Hypothalamus (tissue), 51 donors: ENCODE measurements around the gene TRIM37.
A peak's percentile ranks its signal among the peaks of the same experiment; 100 is the strongest.

Experiments used
- DNase-seq, 51 donors: peaks; one replicate each; lab custom pipeline; 2025; lab: John Stamatoyannopoulos, UW

The TRIM37 gene

DNA sequence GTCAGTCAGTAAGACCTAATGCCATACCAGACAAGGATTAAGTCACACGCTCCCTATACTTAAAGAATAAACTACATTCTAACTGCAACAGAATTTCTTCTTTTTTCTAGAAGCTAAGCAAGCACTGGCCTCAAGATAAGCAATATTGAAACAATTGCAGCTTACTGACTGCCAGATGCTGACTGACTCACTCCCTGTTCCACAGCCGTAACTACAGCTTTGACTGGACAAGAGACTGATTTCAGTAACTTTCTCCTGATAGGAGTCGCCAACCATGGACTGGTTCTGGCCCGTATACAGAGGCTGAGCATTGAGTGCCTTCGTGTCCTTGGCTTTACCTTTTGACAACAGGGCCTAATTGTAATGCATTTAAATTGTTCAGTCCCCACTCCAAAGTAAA is 67.9 kb downstream of the TRIM37 start:
- DNase-seq, result no peak

DNA sequence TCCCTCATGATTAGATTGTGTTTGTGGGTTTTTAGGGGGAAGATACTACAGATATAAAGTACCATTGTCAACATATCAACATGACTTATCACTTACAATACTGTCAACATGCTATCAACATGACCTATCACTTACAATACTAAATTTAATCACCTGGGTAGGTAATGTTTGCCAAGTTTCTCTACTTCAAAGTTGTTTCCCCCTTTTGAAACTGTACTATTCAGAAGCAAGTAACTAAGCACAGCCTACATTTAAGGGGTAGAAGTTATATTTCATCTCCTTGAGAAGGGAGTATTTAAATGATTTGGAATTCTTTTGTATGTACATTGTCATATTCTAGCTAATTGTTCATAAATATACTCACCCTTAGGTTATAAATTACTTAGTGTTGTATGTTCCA is 68.7 kb downstream of the TRIM37 start:
- DNase-seq, result no peak

DNA sequence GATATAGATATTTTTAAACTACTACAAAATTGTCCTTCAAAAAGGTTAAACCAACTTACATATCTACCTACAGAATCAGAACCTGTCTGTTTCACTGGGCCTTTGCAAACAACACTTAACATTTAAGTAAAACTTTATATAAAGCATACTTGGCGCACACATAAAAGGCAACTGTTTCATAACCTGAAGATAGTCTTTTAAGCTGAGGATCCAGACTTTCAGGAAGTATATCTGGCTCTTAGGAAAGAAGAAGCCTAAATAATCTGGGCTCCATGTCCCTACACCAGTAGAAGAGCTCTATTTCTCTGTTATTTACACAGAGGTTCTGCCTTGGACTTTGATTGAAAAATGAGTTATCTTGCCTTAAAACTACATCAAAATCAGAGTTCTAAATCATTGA is 75.9 kb downstream of the TRIM37 start:
- no peak for DNase-seq

DNA sequence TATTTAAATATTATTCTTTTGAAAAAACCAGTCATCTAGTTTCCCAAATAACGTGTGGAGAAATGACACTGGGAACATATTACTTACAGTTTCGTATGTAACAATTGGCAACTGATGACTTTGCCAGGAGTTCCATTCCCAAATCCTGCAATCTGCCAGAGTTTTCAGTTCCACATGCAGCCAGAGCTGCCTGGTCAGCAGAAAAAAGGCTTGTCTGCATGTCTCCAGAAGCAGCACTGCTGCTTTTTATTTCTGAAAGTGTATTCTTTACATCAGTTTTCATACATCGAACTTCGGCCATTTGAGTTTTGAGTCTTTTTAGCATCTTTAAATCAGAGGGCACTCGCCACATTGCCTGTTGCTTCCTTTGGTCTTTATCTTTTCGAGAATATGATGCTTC is 78.4 kb downstream of the TRIM37 start:
- no peak for DNase-seq

DNA sequence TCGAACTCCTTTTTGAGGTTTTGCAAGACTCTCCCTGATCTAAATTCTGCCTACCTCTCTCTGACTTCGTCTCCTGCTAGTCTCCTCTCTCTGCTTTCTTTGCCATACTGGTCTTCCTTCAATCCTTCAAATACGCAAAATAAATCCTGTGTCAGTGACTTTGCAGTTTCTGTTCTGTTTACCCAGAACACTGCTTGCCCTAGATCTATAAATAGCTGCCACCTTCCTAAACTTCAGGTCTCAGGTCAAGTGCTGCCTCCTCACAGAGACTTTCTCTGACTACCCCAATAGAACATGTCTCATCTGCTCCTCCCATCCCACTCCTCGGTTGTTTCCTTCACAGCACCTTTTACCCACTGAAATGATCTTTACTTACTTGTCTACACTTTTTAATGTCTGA is 78.9 kb downstream of the TRIM37 start:
- no peak for DNase-seq

DNA sequence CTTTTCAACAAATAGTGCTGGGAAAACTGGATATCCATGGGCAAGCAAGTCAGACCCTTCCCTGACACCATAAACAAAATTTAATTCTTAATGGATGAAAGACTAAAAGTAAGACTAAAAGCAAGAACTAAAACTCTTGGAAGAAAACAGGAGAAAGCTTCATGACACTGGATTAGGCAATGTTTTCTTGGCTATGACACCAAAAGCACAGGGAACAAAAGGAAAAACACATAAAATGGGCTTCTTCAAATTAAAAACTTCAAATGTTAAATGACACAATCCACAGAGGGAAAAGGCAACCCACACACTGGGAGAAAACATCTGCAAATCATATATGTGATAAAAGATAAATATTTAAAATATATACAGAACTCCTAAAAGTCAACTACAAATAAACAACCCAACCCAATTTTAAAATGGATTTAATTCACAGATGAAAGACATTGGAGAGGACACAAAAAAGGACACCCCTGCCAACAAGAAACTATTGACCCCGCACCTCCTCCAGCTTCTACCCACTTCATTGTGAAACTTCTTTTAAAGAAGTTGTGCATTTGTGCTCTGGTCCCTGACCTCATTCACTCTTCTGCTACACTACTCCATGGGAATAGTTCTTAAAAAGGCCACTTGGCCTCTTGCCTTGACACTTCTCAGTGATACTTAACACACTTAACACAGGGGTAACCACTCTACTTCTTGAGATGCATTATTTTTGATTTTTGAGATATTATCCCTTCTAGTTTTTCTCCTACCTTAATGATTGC is 80.3 kb downstream of the TRIM37 start:
- peak in 1 of 51 donors; percentile 20 for DNase-seq

DNA sequence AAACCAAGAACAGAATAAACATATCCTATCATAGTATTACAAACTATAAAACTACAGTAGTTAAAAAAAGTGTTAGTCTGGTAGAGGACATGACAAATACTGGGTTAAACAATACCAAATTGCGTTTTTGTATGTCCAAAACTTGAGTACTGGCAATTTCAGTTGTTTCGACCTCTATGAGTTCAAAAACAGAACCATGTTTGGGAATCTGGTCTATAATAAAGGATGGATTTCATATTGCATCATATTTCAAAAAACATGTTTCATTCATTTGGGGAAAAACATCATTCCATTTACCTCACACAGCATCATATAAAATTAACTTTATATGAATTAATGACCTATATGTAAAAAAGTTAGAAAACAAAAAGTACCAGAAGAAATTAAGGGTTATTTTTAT is 81.8 kb downstream of the TRIM37 start:
- no peak for DNase-seq

DNA sequence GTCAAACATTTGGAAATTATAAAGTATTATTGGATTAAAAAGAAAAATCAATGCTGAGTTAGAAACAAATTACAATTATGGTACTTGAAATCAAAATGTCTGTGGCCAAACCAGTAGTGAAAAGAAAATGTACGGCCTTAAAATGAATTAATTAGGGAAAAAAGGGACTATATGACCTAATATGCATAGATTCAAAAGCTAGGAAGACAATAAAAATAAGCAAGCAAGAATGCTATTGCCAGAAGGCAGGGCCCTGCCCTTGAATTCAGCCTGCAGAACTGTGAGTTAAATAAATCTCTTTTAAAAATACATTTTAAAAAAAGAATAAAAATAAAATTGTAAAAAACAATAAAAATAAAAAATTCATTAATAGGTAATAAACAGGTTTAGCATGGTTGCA is 88.7 kb downstream of the TRIM37 start:
- DNase-seq, result no peak

DNA sequence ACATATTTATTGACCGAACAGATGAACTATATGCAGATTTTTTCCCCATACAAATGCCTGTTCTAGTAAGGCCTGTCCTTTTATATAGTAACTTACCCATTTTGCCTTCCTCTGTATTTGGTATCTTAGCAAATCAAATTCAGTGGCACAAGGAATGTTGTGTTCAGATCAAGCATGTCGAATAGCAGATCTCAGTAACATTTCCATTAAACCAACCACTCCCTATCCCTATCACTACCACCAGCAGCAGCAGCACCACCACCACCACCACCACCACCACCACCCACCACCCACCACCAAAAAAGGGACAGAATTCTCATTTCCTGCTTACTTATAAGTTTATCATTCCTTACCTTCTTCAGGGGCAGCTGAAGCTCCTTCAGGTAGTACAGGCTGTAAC is 94.7 kb downstream of the TRIM37 start:
- DNase-seq, result no peak

DNA sequence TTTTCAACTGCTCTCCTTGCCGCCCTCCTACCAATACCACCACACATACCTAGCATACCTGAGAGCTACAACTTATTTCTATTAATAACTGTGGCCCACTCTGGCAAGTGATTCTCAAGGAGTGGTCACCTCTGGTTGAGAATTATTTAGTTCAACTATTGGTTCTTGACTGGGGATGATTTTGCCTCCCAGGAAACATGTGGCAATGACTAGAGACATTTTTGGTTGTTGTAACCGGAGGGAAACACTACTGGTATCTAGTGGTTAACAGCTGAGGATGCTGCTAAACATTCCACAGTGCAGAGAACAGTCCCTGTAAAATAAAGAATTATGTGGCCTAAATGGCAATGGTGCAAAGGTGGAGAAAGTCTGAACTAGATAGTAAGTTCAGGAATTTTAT is 96.7 kb downstream of the TRIM37 start:
- DNase-seq, result no peak

DNA sequence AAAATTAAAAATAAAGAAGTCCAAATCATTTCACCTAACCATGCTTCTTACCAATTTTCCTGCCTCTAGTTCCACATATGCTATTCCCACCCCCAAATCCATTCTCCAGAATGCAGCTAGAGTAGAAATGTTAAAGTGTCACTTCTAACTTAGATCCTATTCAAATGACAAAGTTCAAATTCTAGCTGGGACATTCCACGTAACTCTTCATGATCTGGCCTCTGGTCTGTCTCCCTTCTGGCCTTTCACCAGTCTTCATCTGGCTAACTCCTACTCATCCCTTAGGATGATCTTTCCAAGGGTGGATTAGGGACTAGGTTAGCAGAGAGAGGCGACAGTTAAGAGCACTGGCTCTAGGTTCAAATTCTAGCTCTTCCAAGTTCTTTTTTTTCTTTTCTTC is 97.9 kb downstream of the TRIM37 start:
- DNase-seq, result no peak

DNA sequence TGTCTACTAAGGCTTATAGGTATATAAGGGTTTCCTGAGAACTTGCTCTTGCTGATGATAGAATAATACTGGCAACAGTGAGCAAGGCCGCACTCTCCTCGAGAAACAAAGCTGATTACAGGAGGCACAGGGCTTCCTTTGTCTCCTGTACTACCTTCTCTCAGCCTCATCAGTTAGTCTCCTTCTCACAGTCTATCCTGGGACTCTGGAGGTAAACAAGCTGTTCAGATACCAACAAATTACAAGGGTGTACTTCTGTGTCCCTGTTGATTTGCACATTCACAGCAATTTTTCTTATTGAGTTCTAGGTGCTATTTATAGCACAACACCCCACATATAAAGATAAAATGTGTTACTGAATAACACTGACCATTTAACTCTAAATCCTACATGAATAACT is 98.7 kb downstream of the TRIM37 start:
- no peak for DNase-seq

DNA sequence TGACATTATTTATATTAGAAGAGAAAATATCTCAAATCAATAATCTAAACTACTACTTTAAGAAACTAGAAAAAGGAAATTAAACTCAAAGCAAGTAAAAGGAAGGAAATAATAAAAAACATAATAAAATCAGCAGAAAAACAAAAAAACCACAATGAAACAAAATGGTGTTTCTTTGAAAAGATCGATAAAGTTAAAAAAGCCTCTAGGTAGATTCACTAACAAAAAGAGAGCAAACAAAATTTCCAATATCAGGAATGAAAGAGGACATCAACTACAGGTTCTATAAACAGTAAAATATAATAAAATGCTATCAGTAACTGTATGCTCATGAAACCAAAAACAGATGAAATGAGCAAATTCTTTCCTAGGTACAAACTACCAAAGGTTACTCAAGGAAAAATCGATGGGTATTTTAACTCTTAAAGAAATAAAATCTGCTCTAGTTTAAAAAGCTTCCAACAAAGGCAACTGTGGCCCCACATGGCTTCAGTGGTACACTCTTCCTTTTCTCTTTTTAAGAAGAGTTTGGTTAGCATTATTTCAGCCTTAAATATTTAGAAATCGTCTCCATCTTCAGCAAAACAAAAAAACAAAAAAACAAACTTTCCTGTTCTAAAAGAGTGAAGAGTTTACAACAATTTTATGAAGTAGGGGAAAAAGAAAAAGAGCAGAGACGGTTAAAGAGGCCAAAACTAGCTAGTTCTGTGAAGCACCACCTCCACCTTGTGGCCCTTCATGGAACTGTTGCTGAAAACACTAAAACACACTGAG is 102.2 kb downstream of the TRIM37 start:
- peak in 33 of 51 donors; percentile 1 to 67 (median 23) for DNase-seq

DNA sequence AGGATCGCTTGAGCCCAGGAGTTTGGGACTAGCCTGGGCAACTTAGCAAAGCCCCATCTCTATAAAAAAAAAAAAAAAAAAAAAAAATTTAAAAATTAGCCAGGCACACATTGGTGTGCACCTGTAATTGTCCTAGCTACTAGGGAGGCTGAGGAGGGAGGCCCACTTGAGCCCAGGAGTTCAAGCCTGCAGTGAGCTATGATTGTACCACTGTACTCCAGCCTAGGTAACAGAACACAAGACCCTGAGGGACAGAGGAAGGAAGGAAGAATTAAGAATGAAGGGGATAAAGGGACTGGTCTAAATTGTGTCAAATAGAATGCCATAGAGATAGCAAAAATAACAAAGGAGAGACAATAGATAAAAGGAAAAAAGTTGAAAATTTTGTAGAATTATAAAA is 102.8 kb downstream of the TRIM37 start:
- no peak for DNase-seq

DNA sequence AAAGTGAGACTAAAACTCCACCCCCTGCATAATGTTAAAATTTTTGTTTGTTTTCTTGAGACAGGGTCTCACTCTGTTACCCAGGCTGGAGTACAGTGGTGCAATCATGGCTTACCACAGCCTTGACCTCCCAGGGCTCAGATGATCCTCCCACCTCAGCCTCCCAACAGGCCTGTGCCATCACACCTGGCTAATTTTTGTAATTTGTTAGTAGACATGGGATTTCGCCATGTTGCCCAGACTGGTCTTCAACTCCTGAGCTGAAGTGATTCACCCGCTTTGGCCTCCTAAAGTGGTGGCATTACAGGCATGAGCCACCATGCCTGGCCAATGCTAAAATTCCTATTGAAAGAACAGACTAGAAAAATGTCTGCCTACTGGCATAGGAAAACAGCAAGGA is 103.8 kb downstream of the TRIM37 start:
- DNase-seq, result no peak

DNA sequence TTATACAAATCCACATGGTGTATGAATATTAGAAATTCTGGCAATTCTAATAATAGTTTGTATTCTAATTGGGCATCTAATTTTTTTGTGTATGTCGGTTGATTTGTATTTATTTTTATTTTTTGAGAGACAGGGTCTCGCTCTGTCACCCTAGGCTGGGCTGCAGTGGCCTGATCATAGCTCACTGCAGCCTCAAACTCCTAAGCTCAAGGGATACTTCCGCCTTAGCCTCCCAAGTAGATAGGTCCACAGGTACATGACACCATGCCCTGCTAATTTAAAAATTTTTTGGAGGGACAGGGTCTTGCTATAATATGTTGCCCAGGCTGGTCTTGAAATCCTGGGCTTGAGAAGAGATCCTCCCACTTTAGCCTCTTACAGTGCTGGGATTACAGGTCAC is 104.6 kb downstream of the TRIM37 start:
- DNase-seq, result no peak

DNA sequence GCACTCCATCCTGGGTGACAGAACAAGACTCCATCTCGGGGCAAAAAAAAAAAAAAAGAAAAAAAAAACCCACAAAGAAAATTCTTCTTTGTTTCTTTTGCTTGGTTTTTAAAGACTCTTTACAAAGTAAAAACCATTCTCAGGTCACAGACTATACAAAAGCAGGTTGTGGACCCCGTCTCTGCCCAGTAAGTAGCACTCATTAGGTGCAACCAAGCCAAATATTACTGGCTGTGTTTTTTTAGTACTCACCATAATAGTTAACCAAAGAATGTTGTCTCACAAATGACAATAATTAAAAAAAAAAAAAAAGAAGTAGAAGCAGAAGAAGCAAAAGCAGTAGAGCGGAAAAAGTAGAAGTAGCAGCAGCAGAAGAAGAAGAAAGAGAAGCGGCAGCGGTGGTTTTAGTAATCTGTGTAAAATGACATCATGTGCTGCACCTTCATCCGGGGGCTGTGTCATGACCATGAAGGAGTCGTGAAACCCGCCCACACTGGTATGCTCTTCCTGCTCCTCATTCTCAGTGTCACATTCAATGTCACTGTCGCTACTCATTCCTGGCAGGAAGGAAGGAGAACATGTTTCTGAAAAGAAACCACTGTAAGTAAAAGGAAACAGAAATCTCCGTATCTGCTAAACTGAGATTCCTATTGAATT is 105.4 kb downstream of the TRIM37 start:
- DNase-seq, result peak in 4 of 51 donors; percentile 3 to 37 (median 14)

DNA sequence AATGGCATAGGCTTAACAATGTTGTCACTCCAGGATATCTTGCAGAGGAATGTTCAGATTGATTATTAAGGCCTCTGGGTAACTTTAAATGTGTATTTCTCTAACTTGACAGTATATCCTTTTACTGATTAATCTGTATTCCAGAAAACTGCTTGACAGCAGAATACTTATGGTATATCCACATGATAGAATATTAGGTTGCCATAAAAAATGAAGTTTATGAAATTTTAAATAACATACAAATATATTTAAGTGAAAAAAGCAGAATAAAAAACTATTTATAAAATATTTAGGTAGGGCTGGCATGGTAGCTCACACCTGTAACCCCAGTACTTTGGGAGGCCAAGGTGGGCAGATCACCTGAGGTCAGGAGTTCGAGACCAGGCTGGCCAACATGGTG is 106.7 kb downstream of the TRIM37 start:
- no peak for DNase-seq

DNA sequence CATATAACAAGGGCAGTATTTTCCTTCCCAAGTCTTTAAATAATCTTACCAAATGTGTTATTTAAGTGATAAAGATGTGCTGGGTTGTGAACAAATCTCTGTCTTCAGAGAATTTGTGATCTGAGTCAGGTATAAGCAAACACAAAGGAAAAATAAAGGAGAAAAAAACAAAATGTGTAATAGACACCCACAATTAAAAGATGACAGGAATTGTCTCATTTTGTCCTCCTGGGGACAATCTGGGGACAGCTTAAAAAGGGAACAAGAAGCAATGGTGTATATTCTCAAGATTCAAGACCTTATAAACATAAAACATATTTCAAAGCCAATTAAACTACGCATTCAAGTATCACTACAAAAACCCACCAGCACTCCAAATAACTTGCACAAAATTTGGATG is 107.2 kb downstream of the TRIM37 start:
- DNase-seq, result no peak

DNA sequence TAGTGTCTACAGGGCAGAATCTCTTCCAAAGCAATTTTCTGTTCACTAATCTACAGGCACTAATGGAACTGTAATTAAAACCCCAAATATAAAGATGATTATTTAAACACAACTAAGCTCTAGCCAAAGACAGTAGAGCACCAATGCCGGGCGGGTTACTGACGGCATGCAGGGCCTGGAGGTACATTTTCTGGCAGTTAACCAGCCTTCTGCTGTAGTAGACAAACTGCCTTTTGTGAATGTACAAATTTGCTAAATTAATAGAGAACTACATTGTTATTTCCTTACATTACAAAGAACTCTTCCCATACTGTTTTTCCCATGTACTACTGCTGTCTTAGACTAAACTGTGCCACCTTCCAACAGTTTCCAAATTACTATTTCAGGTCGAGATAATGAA is 107.8 kb downstream of the TRIM37 start:
- DNase-seq, result no peak

DNA sequence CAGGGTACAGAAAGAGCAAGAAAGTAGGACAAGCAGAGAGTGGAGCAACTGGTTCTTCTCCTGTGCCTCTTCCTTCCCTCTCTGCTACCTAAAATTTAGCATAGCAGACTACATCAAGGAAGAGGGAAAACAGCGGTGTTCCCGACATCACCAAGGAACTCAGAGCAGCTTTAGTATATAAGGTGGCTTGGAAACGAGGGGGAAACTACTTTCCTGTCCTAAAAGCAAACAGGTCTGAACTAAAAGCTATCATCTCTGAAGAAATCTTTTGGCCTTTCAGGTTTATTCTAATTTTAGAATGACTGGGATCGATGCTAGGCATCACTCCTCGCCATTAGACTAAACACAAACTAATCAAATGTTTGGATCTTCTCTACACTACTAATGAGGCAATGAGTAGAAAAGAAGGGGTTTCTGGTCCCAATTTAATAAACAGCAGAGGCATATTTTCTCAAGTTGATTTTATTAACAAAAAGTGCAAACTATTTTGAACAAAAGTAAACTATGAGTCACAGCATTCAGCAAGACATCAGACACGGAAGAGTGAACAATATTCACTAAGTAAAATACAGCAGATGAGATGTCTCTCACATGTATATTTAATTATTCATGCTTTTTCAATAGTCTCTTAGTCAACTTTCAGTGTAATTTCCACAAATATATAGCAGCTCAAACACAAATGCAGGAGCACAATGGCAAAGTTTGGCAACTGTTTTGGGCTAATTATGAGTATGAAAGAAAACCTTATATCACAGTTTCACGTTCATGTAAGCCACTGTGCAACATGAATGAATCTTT is 108.7 kb downstream of the TRIM37 start:
- DNase-seq, result no peak
